IMR-90 (cell line): Measurements from ENCODE around the gene RPH3AL. TPM values are rescaled to one million over a fixed set of nuclear protein-coding genes. Genes with fewer than 3 reads are reported as not detected.

Source experiments
- polyA plus RNA-seq, 3 experiments: library from polyadenylated mRNA; depleted of rRNA; stranded (reverse); fragments of >200 nt; gene quantifications; 2 replicates each; pipeline ENCODE4 v1.2.3, GENCODE V29; 2012; ENCODE audit warnings: low replicate concordance in 1 of 3
- total RNA-seq: library from RNA; depleted of rRNA; stranded (reverse); fragments of >200 nt; gene quantifications from 2 replicates; pipeline ENCODE4 v1.2.3, GENCODE V29; 2012; rRNA removed

The RPH3AL gene
- total and polyA plus RNA-seq, 2 of the 4 experiments (the other 2 are of a cell fraction), result 1.8 to 2.5 TPM

Other genes with a start within 250 kb of the RPH3AL start
- not detected in 2 replicates for gene SCGB1C2, start 215.2 kb downstream of the RPH3AL start, total RNA-seq
- gene SCGB1C2, start 215.2 kb downstream of the RPH3AL start, polyA plus RNA-seq (2012; rRNA removed), result not detected in 2 replicates
- gene DOC2B, start 171.2 kb downstream of the RPH3AL start, total RNA-seq, result not detected in 2 replicates
- gene DOC2B, start 171.2 kb downstream of the RPH3AL start, polyA plus RNA-seq (2012; rRNA removed), result not detected in 2 replicates
- 35.7 and 48.6 TPM in 2 replicates for gene RFLNB, start 93.1 kb upstream of the RPH3AL start, total RNA-seq
- gene RFLNB, start 93.1 kb upstream of the RPH3AL start, polyA plus RNA-seq (2012; rRNA removed), result 21.3 and 24.1 TPM in 2 replicates